ENCODE measurements around the gene SYT5. TPM values are rescaled to one million over a fixed set of nuclear protein-coding genes. Genes with fewer than 3 reads are reported as not detected.

SYT5 gene
- total and polyA plus RNA-seq, 2 of the 8 experiments (the other 6 are each of a cell fraction or from before 2014, with no cell fraction given), result 0.35 to 0.67 TPM

GRCh38 chr19:55161571-55162322 lies 18.3 kb downstream of the SYT5 start (continued):
- TF ChIP-seq BCL11A (IDR thresholded peaks at IDR 0.05; ENCODE audit: low read depth in 2 of 2, low read length in 2 of 2) (no peak), RBBP5 (IDR thresholded peaks at IDR 0.05; ENCODE audit: borderline replicate concordance, low read depth, low read length) (no peak), TCF12 (IDR thresholded peaks at IDR 0.05; ENCODE audit: low read depth, low read length) (no peak), EZH2 (IDR thresholded peaks at IDR 0.05; ENCODE audit: low read depth, low read length, severe bottlenecking) (peak; percentile 63), CTCF (IDR thresholded peaks at IDR 0.05; ENCODE audit: control extremely low read depth in 1 of 3, insufficient read depth in 1 of 3, low read depth in 1 of 3, low read length in 3 of 3) (no peak), ATF2 (IDR thresholded peaks at IDR 0.05; ENCODE audit: low read length) (no peak), BRCA1 (IDR thresholded peaks at IDR 0.05; ENCODE audit: low read depth, low read length) (no peak), MAFK (IDR thresholded peaks at IDR 0.05; ENCODE audit: low read depth, low read length) (no peak), POU5F1 (IDR thresholded peaks at IDR 0.05; ENCODE audit: low read depth, low read length) (no peak), KDM5A (IDR thresholded peaks at IDR 0.05; ENCODE audit: low read length) (no peak), SIX5 (IDR thresholded peaks at IDR 0.05; ENCODE audit: low read depth, low read length) (no peak)

All from H1 (cell line).